GM21528 (cell line): ENCODE measurements around the gene CCNT1.
A peak's percentile ranks its signal among the peaks of the same experiment; 100 is the strongest.
"Not testable (repeated sequence)": the region's sequence is repeated elsewhere in the genome, so short reads cannot be mapped to it uniquely, and the experiment has no call there.

ENCODE experiments used
- ATAC-seq: cut with Tn5 transposase; IDR thresholded peaks from one replicate; pipeline ENCODE4 v1.9.1; 2021; ENCODE audit warnings: mild to moderate bottlenecking, moderate library complexity; ENCODE audit not compliant: unreplicated experiment, low FRiP score

The CCNT1 gene

DNA sequence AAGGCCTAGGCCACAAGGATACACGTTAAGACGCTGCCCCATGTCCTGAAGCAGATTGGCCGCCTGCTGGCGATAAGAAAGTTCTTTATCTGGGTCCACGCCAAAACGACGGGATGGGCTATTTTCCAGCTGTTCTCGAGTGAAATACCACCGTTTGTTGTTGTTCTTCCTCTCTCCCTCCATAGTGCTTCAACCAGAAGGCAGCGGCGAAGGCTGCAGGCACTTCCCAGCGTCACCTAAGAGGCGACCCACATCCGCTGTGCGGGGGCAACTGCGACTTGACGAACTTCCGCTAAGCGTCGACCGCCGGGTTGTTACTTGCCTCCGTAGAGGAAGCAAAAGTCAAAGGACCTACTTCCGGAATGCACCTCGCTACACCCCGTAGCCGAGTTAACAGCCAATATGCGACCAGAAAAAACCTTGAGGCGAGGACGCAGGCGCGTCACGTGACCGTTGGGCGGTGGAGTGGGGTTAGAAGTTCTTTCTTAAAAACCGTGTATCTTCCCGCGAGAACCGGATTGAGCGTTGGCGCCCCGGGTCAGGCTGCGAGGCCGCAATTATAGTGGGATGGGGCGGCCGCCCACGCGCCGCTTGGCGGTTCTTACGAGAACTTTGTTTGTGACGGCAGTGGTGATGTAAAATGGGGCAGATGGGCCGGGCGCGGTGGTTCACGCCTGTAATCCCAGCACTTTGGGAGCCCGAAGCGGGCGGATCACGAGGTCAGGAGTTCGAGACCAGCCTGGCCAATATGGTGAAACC is at the start of gene CCNT1:
Gene CCNT1, minus strand, starts transcription at position 215 of the 759 bp plus-strand sequence. Its CDS starts 32 bp downstream, at position 183.
- peak; percentile 97 for ATAC-seq

DNA sequence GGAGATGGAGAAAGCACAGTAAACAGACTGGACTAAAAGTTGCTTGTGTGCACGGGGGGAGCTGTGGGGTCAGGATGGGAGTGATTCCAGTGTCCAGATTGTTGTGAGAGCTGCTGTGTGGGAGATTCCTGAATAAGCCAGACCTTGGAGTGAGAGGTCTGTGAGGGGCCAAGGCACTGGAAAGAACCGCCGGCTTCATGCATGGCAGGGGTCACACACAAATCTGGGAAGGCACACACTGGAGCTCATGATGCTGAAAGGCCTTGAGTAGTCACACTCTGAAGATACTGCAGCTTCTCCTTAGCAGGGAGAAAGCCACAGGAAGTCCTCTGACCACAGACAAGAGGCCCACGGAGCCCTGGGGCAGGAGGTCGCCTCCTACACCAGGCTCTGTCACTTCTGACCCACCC is 49.3 kb upstream of the CCNT1 start:
- no peak for ATAC-seq

DNA sequence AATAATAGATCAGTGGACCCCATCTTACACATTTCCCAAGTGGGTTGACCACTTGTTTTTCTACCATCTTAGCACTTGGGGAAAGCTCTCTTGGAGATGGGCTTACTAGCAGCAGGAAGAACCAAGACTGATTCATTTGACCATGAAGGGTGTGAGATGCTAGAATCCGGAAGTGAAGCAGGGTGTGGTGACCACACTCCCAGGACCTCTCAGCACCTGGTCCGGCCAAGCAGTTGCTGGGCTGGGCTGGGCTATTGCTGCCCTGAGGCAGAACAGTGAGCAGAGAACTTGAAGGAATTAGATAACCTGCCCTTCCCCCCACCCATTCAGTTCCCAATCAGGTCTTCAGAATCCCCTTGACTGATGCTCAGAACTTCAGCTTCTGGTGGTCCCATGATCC is 48.0 kb upstream of the CCNT1 start:
- no peak for ATAC-seq

DNA sequence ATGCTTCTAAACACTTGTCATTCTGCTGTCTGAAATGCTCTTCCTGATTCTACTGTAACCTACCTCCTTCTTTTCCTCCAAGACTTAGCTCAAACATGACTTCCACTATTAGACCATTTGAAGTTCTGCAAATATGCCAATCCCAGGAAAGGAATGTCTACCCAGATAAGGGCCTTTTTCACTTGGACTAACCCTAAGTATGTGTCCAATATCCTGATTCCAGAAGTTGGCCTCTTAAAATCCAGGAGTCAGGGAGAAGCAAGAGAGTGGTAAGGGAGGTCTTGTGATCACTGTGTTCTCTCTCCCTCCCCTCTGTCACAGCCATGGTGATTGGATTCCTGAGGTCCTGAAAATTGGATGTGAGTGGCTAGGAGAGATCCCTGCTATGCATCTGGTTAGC is 42.2 kb upstream of the CCNT1 start:
- ATAC-seq: no peak

DNA sequence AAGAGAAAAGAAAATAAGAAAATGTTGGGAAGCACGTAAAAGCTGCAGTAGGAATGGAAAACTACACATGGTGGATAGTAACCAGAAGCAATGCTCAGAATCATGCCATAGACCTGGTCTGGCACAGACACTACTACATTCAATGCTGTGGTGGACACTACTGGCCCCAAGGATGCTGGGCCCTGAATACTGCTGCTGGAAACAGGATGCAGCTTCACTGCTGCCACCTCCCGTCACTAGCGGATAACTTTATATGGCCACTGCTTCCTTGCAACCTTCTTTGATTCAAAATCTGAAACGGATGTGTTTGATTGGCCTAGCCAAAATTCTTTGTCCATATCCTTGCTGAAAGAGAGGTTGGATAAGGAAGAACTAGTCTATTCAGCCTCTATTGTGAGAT is 41.7 kb upstream of the CCNT1 start:
- ATAC-seq: no peak

DNA sequence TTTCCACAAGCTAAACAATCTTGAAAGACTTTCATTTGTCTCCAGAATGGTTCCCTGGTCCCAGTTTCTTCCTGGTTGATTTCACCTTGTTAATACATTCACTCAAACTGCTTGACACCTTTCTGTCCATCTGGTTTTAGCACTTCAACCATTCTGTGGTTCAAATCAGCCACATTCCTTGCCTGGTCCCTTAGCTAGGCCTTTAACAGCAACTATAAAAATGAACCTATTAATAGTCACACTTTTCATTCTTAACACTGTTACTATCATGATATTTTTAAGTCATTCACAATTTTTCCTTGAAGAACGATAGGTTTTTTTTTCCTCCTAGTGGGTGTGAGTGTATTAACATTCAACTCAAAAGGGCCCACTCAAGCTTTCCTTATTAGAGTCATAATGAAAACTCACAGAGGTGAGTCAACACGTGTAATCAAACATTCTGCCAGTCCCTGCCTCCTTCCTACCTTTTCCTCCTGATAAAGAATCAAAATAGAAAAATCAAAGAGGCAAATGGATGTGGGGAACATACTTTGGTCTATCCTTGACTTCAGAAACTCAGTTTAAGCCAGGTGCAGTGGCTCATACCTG is 34.4 kb upstream of the CCNT1 start:
- no peak for ATAC-seq

DNA sequence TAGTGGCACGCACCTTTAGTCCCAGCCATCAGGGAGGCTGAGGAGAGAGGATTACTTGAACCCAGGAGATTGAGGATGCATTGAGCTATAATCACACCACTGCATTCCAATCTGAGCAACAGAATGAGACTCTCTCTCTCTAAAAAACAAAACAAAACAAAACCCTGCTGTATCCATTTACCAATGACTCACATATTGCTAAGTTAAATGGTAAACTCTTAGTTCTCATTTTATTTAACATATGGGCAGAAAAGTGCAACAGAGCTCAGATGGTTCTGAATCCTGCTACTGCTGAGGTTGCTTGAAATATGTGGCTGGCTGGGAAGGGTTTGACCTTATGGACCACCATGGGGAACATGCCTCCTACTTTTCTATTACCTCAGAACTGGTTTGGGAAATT is 33.7 kb upstream of the CCNT1 start:
- ATAC-seq: no peak

DNA sequence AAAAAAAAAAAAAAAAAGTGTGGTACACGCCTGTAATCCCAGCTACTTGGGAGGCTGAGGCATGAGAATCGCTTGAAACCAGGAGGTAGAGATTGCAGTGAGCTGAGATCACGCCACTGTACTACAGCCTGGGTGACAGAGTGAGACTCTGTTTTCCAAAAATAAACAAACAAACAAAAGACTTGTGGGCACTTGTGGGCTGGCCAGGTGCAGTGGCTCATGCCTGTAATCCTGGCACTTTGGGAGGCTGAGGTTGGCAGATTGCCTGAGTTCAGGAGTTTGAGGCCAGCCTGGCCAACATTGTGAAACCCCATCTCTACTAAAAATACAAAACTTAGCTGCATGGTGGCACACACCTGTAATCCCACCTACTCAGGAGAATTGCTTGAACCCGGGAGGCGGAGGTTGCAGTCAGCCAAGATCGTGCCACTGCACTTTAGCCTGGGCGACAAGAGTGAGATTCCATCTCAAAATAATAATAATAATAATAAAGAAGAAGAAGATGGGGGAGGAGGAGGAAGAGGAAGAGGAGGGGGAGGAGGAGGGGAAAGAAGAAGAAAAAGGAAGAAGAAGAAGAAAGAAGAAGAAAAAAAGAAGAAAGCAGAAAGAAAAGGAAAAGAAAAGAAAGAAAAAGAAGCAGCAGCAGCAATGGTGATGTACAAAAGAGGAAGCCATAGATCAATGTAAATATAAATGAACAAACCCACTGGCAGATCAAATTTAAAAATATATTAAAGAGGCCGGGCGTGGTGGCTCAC is 27.9 kb upstream of the CCNT1 start:
- ATAC-seq: no peak

DNA sequence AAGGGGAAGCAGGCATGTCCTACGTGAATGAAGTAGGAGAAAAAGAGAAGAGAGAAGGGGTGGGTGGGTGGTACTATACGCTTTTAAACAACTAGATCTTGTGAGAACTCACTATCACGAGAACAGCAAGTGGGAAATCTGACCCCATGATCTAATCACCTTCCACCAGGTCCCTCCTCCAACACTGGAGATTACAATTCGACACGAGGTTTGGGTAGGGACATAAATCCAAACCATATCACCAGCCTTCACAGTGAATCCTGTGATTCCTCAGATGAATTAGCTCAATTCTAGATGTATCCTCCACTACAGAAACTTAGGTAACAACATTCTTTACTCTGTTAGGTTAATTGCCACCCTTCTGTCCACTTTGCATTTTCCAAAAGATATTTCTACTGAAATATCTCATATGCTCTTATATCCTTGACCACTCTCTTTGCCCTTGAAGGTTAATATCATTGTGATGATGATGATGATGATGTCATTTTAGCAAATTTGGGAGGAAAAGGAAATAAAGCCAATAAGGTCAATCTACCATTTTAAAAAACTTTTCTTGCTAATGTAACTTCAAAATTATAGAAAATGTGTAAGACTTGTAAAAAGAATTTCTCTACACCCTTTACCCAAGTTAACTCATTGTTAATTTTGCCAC is 23.2 kb upstream of the CCNT1 start:
- no peak for ATAC-seq

DNA sequence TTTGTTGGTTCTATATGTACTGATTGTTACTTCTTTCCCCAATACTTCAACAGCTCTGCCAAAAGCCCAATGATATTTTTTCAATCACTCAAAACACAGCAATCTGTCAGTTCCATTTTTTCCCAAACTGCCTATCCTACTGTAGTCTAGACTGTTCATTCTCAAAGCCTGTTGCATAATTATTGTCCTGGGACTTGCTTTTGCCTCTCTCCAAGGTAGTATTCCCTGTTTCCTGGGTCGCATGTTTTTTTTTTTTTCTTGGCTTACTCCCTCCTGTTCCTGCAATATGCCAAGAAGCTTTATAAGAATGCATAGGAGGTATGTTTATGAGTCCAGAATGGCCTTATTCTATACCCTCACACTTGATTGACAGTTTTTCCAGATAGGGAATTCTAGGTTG is 19.9 kb upstream of the CCNT1 start:
- ATAC-seq: no peak

DNA sequence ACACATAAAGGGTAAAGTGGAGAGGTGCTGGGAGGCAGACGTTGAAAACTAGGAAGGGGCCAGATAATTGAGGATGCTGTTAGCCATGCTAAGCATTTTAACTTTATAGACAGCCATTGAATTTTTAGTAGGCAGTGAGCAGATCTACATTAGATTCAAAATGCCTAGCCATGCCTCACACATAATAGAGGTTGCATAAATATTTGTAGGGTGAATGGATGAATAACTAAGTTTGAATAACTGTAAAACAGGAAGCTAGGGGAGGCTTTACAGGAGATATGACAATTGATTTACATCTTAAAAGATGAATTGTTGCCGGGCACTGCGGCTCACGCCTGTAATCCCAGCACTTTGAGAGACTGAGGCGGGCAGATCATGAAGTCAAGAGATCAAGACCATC is 12.3 kb upstream of the CCNT1 start:
- no peak for ATAC-seq

DNA sequence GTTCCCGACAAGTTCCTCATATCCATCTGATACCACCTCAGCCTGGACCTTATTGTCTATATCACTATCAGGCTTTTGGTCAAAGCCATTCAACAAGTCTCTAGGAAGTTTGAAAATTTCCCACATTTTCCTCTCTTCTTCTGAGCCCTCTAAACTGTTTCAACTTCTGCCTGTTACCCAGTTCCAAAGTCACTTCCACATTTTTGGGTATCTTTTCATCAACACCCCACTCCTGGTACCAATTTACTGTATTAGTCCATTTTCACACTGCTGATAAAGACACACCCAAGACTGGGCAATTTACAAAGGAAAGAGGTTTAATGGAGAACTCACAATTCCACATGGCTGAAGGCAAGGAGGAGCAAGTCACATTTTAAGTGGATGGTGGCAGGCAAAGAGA is 4.2 kb upstream of the CCNT1 start:
- not testable (repeated sequence) for ATAC-seq

DNA sequence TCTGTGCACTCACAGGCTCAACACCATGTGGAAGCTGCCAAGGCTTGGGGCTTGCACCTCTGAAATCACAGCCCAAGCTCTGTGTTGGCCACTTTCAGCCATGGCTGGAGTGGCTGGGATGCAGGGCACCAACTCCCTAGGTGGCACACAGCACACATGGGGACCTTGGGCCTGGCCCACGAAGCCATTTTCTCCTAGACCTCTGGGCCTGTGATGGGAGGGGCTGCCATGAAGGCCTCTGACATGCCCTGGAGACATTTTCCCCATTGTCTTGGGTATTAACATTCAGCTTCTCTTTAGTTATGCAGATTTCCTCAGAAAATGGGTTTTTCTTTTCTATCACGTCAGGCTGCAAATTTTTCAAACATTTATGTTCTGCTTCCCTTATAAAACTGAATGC is 3.7 kb upstream of the CCNT1 start:
- ATAC-seq: not testable (repeated sequence)

DNA sequence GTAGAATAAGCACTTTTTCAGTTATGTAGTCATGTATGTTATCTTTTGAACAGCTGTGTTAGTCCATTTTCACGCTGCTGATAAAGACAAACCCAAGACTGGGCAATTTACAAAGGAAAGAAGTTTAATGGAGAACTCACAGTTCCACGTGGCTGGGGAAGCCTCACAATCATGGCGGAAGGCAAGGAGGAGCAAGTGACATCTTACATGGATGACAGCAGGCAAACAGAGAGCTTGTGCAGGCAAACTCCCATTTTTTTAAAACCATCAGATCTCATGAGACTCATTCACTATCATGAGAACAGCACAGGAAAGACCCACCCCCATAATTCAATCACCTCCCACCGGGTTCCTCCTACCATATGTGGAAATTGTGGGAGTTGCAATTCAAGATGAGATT is 2.5 kb upstream of the CCNT1 start:
- not testable (repeated sequence) for ATAC-seq

DNA sequence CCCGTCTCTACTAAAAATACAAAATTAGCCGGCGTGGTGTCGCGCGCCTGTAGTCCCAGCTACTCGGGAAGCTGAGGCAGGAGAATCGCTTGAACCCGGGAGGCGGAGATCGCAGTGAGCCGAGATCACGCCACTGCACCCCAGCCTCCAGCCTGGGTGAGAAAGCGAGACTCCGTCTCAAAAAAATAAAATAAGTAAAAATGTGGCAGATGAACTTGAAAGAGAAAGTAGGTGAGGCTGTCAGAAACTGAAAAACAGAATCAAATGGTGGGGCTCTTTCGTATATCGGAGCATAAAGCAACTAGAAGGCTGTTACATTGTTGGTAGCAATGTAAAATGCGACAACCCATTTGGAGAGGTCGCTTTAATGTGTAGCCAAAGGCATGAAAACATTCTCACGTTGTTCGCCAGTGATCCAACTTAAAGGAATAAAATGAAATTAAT is 767 bp upstream of the CCNT1 start:
- ATAC-seq: peak; percentile 8

DNA sequence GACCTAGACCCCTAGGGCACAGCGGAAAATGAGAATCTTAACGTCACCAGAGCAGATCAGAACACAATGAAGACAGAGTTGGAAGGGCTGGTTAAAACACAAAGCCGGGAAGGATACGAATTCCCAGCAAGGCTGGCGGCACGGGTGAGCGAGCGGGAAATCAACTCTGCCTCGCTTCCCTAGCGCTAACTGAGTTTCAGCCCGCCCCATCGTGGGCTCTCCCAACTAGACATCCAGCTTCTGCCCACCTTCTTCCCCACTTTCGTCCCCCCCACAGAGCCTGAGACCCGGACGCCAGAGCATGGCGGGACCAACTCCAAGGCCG is 377 bp downstream of the CCNT1 start:
- peak; percentile 35 for ATAC-seq

DNA sequence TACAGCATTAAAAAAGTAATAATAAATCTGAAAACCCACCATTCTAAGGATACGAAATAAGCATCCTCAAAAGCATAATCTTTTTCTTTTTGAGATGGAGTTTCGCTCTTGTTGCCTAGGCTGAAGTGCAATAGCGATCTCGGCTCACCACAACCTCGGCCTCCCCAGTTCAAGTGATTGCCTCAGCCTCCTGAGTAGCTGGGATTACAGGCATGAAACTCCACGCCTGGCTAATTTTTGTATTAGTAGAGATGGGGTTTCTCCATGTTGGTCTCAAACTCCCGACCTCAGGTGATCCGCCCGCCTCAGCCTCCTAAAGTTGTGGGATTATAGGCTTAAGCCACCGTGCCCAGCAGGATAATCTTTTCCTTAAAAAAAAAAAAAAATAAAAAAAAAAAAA is 4.3 kb downstream of the CCNT1 start:
- no peak for ATAC-seq

DNA sequence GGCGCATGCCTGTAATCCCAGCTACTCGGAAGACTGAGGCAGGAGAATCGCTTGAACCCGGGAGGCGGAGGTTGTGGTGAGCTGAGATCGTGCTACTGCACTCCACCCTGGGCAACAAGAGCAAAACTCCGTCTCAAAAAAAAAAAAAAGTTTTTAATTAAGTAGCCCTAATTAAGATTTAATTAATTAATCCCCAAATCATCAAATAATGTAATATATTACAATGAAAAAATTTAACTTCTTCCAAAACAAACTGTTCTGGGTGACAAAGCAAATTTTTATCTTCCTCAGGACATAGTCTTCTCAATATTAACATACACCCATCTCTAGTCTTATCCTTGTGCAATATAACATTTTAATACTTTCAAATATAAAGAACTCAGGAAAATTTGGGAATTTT is 17.7 kb downstream of the CCNT1 start:
- ATAC-seq: not testable (repeated sequence)

DNA sequence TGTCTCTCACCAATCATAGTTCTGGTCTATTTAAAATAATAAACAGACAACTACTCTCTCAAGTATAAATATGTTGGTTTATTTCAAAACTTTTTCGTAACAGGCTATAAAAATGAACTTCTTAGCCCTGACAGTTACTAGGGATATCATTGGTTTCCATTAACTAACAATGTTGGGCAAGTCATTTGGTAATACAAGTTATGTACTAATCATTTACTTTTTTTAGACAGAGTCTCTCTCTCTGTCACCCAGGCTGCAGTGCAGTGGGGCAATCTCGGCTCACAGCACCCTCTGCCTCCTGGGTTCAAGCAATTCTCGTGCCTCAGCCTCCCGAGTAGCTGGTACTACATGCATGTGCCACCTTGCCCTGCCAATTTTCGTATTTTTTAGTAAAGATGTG is 19.9 kb downstream of the CCNT1 start:
- ATAC-seq: no peak

DNA sequence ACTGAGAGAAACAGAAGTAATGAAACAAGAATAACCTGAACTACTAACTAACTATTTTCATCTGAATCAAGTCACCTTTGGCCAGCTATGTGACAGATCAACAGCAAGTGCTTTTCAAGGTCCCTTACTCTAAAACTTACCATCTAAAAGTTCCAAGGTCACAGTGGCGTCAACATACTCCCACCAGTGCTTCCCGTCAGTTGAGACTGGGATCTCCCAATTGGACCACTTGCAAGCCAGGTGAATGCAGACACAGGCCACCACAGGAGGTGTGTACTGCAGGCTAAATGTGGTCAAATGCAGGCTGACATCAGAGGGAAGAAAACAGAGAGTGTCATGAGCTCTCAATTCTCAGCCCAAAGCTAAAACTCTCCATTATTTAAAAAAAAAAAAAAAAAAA is 20.6 kb downstream of the CCNT1 start:
- ATAC-seq: no peak

DNA sequence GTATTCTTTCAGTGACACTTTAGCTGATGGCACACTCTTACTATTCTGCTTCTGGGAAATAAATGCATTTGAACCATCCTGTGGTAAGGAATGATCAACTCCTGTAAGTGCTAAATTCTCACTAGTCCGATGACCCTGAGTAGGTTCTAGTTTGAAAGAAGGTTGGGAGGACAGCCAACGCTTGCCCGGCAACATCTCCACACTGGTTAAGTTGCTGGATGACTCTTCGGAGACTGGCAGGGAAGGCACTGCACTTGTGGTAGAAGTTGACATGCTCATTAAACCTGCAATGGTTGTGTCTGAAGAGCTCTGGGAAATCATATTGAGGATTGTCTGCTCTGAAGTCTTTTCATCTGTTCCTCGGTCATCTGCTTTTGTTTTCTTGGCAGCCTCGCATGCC is 22.5 kb downstream of the CCNT1 start:
- ATAC-seq: no peak
